HG02678 (cell line): ENCODE measurements around the gene PRMT3.
"Not testable (repeated sequence)": the region's sequence is repeated elsewhere in the genome, so short reads cannot be mapped to it uniquely, and the experiment has no call there.

Source experiments
- ATAC-seq: cut with Tn5 transposase; IDR thresholded peaks from one replicate; pipeline ENCODE4 v1.9.1; 2021; ENCODE audit warnings: mild to moderate bottlenecking, moderate library complexity; ENCODE audit not compliant: unreplicated experiment

Gene PRMT3

GRCh38 chr11:20497124-20497792 is 109.7 kb downstream of the PRMT3 start:
- ATAC-seq: no peak

DNA sequence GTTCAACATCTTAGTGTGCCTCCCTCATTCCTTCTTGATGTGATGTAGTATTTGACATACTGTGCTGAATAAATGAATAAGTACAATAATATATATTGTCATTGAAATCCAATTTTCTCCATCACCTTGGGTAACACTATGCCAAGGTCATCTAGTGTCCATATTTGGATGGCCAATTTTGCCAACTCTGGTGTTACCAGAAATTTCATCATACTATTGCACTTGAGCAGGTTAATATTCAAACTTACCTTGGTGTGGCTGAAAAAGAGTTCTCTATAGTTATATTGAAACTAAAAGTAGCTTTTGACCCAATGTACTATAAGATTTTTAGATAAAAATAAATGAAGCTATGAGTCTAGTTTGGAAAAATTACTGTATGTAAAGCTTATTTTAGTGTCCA is 113.7 kb downstream of the PRMT3 start:
- ATAC-seq: peak; percentile 84

DNA sequence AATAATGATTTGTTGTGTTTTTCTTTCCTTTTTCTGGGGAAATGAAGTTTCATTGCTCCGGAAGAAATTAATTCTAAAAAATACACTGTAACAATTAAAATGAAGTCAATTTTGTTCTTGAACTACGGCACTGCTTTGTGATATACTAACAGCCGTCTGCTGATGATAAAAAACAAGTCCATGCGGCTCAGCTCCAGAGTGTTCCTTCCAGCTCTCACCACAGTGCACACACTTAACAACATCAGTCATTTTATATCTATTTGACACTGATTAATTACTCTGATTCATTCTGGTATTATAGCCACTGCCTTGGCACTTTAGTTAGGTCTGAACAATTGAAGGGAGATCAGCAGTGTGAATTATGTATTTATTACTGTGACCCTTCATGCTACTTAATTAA is 114.5 kb downstream of the PRMT3 start:
- no peak for ATAC-seq

GRCh38 chr11:20511982-20512381 is 124.5 kb downstream of the PRMT3 start:
- no peak for ATAC-seq

- ATAC-seq: no peak
Observed at GRCh38 chr11:20512869-20513268, 125.4 kb downstream of the PRMT3 start.

DNA sequence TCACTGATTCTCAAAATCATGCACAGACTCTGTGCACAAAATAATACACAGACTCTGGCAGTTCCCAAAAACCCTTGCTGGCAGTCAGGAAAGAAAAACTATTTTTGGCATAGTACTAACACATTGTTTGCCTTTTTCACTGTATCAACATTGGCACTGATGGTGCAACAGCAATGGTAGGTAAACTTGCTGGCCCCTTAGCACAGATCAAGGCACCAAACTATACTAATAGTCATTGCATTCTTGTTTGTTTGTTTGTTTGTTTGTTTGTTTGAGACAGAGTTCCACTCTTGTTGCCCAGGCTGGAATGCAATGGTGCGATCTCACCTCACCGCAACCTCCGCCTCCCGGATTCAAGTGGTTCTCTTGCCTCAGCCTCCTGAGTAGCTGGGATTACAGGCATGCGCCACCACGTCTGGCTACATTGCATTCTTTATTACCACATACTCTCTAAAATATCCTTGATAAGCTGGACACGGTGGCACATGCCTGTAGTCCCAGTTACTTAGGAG is 130.9 kb downstream of the PRMT3 start:
- ATAC-seq: no peak

- ATAC-seq: no peak
Observed at GRCh38 chr11:20522536-20522935, 135.0 kb downstream of the PRMT3 start.

- ATAC-seq: no peak
Observed at GRCh38 chr11:20529757-20530156, 142.2 kb downstream of the PRMT3 start.

DNA sequence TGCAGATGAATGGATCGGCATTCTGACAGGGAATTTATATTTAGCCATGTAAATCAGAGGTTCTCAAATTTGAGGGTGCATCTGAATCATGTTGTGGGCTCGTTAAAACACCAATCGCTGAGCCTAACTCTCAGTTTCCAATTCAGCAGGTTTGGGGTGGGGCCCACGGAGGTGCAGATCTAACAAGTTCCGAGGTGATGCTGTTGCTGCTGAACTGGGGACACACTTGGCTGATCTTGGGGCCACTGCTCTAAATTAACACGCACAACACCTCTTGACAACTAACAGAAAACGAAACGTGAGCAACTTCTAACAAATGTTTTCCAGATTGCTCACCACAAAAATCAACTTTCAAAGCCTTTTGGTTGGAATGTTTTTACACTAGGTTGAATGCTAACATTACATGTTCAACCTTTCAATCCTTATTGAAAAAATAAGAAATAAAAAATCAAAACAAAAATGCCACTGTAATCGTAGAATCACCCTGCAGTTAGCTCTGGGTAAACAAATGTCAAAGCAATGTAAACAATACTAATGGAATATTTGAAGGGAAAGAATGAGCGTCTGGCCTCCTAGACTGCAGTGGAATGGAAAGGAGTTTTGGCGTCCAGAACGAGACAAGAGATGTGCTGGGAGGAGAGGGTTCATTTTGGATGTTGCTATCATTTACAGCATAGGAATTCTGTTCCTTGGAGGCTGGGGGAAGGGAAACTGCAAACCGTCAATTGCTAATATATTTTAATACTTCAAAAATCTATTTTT is 143.6 kb downstream of the PRMT3 start:
- ATAC-seq: no peak

GRCh38 chr11:20535271-20535881 is 147.9 kb downstream of the PRMT3 start:
- ATAC-seq: no peak

- ATAC-seq: no peak
Observed at GRCh38 chr11:20536365-20536764, 148.8 kb downstream of the PRMT3 start.

- ATAC-seq: no peak
Observed at GRCh38 chr11:20536784-20537183, 149.3 kb downstream of the PRMT3 start.

DNA sequence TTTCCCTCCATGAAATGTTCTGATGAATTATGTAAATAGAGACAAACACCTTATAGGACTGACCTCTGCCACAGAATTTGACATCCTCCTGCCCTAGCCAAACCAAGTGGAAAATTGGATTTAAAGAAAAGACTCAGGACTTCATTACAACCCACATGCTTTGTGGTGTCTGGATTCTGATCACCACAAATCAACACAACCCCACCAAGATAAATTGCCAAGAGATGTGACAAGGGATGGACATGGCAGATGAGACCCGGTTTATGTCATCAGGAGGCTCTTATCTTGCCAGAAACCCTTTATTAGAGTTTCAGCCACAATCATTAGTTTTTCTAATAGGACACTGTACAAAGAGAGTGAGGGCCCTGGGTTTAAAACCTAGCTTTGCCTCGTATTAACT is 154.0 kb downstream of the PRMT3 start:
- ATAC-seq: no peak

GRCh38 chr11:20544603-20545237 is 157.2 kb downstream of the PRMT3 start:
- ATAC-seq: no peak

- ATAC-seq: no peak
Observed at GRCh38 chr11:20547411-20547810, 159.9 kb downstream of the PRMT3 start.

DNA sequence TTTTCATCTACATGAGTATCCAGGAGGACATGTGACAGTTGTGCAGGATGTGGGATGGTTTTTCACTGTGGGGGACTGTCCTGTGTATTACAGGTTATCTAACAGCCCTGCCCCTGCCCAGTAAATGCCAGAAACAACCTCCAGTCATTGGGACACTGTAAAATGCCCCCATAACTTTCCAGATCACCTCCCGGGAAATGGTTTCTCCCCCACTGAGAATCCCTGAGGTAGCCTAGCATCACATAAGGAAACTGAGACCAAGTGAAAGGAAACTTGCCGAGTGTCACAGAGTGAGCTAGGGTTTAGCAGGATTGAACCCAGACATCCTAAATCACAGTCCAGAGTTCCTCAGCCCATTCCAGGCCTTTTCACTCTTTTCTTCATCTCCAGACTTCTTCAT is 163.6 kb downstream of the PRMT3 start:
- ATAC-seq: no peak

DNA sequence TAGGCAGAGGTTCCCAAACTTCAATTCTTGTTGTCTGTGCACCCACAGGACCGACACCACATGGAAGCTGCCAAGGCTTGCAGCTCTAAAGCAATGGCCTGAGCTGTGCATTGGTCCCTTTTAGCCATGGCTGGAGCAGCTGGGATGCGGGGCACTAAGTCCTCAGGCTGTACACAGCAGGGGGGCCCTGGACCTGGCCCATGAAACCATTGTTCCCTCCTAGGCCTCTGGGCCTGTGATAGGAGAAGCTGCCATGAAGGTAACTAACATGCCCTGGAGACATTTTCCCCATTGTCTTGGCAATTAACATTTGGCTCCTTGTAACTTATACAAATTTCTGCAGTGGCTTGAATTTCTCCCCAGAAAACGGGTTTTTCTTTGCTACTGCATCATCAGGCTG is 168.3 kb downstream of the PRMT3 start:
- ATAC-seq: no peak

DNA sequence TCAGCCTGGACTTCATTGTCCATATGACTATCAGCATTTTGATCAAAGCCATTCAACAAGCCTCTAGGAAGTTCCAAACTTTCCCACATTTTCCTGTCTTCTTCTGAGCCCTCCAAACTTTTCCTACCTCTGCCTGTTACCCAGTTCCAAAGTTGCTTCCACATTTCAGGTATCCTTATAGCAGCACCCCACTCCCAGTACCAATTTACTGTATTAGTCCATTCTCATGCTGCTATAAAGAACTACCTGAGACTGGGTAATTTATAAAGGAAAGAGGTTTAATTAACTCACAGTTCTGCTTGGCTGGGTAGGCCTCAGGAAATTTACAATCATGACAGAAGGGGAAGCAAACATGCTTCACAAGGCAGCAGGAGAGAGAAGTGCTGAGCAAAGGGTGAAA is 168.9 kb downstream of the PRMT3 start:
- ATAC-seq: not testable (repeated sequence)

DNA sequence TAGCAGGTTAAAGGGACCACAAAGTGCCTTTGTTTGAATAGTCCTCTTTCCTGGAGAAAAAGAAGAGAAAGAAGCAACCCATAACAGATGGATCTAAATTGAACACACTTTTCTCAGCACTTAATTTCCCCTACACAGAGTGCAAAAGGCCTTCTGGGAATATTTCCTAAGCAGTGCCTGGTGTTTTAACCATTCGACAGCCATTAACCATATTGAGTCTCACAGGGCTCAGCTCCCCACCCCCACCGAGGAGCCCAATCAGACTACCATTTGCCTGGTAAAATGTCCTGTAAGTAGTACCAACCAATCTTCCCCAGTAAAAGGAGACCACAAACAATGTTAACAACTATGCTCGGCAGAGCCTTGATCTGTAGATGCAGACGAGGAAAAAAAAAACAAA is 171.2 kb downstream of the PRMT3 start:
- ATAC-seq: no peak
